Astrocyte (in vitro differentiated cells and primary cell): Measurements from ENCODE around the gene ISG15.

ENCODE experiments used
- EZH2 ChIP-seq: IDR thresholded peaks from 2 replicates; pipeline ENCODE4 v1.6.1; 2012; ENCODE audit warnings: mild to moderate bottlenecking, low read length, inconsistent platforms; ENCODE audit not compliant: insufficient read depth
- TF ChIP-seq, protein P1 (sequence below): IDR thresholded peaks from 2 replicates; pipeline ENCODE4 v1.5.1; 2011; ENCODE audit warnings: low read depth, mild to moderate bottlenecking, inconsistent platforms, low read length, moderate library complexity; ENCODE audit not compliant: insufficient read depth

GRCh38 chr1:1025730-1026129 lies 12.4 kb downstream of the ISG15 start:
- TF ChIP-seq, protein P1, sequence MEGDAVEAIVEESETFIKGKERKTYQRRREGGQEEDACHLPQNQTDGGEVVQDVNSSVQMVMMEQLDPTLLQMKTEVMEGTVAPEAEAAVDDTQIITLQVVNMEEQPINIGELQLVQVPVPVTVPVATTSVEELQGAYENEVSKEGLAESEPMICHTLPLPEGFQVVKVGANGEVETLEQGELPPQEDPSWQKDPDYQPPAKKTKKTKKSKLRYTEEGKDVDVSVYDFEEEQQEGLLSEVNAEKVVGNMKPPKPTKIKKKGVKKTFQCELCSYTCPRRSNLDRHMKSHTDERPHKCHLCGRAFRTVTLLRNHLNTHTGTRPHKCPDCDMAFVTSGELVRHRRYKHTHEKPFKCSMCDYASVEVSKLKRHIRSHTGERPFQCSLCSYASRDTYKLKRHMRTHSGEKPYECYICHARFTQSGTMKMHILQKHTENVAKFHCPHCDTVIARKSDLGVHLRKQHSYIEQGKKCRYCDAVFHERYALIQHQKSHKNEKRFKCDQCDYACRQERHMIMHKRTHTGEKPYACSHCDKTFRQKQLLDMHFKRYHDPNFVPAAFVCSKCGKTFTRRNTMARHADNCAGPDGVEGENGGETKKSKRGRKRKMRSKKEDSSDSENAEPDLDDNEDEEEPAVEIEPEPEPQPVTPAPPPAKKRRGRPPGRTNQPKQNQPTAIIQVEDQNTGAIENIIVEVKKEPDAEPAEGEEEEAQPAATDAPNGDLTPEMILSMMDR: no peak
- no peak for TF ChIP-seq EZH2
